Astrocyte (in vitro differentiated cells and primary cell): Measurements from ENCODE around the gene MLLT10.

ENCODE experiments used
- CTCF ChIP-seq: IDR thresholded peaks from 2 replicates; pipeline ENCODE4 v1.5.1; 2011; ENCODE audit warnings: low read depth, mild to moderate bottlenecking, inconsistent platforms, low read length, moderate library complexity; ENCODE audit not compliant: insufficient read depth
- EZH2 ChIP-seq: IDR thresholded peaks from 2 replicates; pipeline ENCODE4 v1.6.1; 2012; ENCODE audit warnings: mild to moderate bottlenecking, low read length, inconsistent platforms; ENCODE audit not compliant: insufficient read depth

DNA sequence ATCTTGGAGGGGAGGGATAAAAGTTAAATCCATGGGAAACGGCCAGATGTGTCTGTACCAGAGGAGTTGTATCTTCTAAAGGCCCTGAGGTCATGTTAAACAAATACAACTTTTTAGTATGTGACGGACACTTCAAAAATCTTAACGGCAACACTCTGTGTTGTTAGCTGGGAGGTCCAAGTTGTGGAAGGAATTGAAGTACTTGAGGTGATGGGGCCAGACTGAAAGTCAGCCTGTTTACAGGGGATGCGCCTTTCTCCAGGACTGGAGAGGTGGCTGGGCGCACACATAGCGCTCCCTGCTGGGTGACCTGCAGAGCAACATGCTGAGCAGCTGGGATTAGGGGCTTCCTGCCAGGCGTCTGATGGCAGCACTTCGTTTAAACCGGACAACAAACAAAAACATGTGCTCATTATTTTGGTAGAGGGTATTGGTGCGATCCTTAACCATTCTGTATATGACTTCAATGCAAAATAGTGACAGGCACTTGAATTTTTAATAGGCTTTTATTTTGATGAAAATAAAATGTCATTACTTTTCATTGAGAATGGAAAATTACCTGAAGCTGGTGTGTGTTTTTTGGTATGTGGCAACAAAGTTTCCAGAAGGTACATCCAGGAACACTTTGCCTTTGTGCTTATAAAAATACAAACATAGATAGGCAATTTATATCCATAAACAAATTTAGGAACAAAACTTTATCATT is 198.2 kb downstream of the MLLT10 start:
- TF ChIP-seq CTCF (peak; percentile 89), EZH2 (no peak)
